ENCODE measurements around the gene CC2D1A. TPM values are rescaled to one million over a fixed set of nuclear protein-coding genes. Genes with fewer than 3 reads are reported as not detected.

CC2D1A gene
- total and polyA plus RNA-seq, 2 donors (not counting 1 experiment from before 2014, with no cell fraction given): 34.3 to 47.2 TPM

DNA sequence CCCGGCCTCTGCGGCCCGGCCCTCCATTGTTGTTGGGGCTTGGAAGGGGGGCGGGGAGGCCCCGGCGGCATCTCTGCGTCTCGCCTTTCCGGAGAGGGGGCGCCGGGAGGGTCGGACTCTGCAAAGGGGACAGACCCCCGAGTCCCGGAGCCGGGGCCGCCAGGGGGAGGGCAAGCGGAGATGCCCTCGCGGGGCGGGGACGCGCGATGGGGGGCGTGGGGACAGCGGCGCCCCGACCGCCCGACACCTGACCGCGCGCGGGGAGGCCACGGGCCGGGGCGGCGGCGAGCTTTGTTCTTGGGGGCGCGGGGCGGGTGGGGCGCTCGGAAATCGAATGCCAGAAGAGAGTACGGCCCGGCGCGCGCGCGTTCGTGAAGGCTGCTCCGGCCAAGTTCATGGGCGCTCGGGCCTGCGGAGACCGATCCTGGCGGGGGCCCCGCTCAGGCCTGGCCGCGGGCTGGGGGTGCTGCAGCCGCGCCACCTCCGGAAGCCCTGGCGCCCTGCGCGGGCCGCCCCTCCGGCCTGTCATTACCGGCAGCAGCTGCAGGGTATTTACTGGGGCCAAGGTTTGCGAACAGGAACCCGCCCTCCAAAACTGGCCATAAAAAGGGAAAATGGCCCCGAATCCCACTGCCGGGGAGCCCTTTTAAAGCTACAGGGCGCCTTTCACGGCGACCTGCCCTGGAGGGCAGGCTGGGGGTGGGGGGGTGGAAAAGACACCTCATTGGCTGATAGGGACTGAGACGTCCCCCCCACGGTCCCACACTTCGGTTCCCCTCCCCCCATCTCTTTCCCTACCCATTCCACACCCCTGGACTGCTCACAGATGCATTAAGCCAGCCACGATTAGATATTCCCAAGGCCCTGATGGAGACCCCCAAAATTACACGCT, 40.2 kb upstream of the CC2D1A start:
- intact Hi-C loops (cut with micrococcal nuclease): no loop called here
- Histone ChIP-seq H3K4me1 (ENCODE audit: control insufficient read depth in 2 of 2, insufficient read depth in 2 of 2, low read length in 2 of 2) (peaks cover 26 to 28% of the 10 kb centered on the region in 2 donors), H3K9ac (ENCODE audit: low read length) (peak overlapping the region; percentile 60), H3K27ac (ENCODE audit: low read length in 2 of 2) (no peak overlapping the region), H3K36me3 (replicated peaks in 1 of 2; ENCODE audit: control extremely low read depth in 1 of 2, control insufficient read depth in 1 of 2, extremely low read depth in 1 of 2, insufficient read depth in 2 of 2, low read length in 1 of 2) (no peaks in the 10 kb centered on the region), H3K9me3 (ENCODE audit: control extremely low read depth in 1 of 3, control insufficient read depth in 2 of 3, insufficient read depth in 1 of 3, low read length in 2 of 3) (peaks cover 0 to 7% (median 0%) of the 10 kb centered on the region in 3 donors), H3K79me2 (ENCODE audit: control insufficient read depth, insufficient read depth, low read length) (no peaks in the 10 kb centered on the region), H4K20me1 (ENCODE audit: control insufficient read depth, insufficient read depth, low read length, poor library complexity, severe bottlenecking) (no peaks in the 10 kb centered on the region), H3K4me3 (ENCODE audit: control extremely low read depth in 1 of 5, extremely low read depth in 1 of 5, insufficient read depth in 1 of 5, low read depth in 2 of 5, low read length in 4 of 5) (peak overlapping the region in 3 of 5 experiments; percentile 27 to 67 (median 50)), H3K4me2 (replicated peaks; ENCODE audit: low read depth, low read length, poor library complexity, severe bottlenecking) (peak overlapping the region; percentile 94), H3K27me3 (replicated peaks in 1 of 4; ENCODE audit: control extremely low read depth in 1 of 4, control insufficient read depth in 3 of 4, insufficient read depth in 4 of 4, low read length in 3 of 4) (peaks cover 0 to 59% (median 20%) of the 10 kb centered on the region in 4 experiments), H2AFZ (ENCODE audit: insufficient read depth, low read depth, low read length, poor library complexity, severe bottlenecking) (peak overlapping the region; percentile 54)
- 2% methylated on average over 79 of the region's 82 CpGs for WGBS (ENCODE audit: insufficient coverage)
- peaks cover 49% of the 10 kb centered on the region for H3K27me3 Mint-ChIP-seq
- ATAC-seq (ENCODE audit: low read depth) (no peak), DNase-seq (peak; percentile 53)
- peak overlapping the region; percentile 78 for H3K4me3 Mint-ChIP-seq
- CTCF ChIA-PET: interaction anchor here (0.8 to 1.0 kb wide), 2 partner anchors 29 to 92 kb away, joined by 4 to 5 read pairs; partner anchors contain the start of gene C19orf53
- no peak overlapping the region for H3K27ac Mint-ChIP-seq
- peaks cover 27% of the 10 kb centered on the region for H3K4me1 Mint-ChIP-seq
- POLR2A ChIA-PET: interaction anchor here (0.6 to 0.7 kb wide), 4 partner anchors 14 to 653 kb away, joined by 3 to 5 read pairs (median 4); no protein-coding TSS in a partner anchor
- H3K9me3 Mint-ChIP-seq (ENCODE audit: insufficient read depth): no peaks in the 10 kb centered on the region
- TF ChIP-seq CTCF (IDR thresholded peaks at IDR 0.05) (no peak), EZH2 (IDR thresholded peaks at IDR 0.05; ENCODE audit: borderline replicate concordance, insufficient read depth, low read depth, low read length, poor library complexity, severe bottlenecking) (peak; percentile 95)

All from B cell (primary cell).